ENCODE data around the gene NCAN. TPM values are rescaled to one million over a fixed set of nuclear protein-coding genes. Genes with fewer than 3 reads are reported as not detected.
A peak's percentile ranks its signal among the peaks of the same experiment; 100 is the strongest.

The NCAN gene
- total RNA-seq, 1 donor from 2014 or later: not detected

DNA sequence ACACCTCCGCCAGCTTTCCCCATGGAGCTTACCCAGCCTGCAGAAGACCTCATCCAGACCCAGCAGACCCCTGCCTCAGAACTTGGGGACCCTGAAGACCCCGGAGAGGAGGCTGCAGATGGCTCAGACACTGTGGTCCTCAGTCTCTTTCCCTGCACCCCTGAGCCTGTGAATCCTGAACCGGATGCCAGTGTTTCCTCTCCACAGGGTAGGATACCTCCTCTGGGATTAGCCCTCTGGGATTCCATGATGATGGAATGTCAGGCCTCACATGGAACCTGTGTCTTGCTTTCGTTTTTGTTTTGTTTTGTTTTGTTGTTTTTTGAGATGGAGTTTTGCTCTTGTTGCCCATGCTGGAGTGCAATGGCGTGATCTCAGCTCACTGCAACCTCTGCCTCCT is 17.8 kb upstream of the NCAN start:
- Histone ChIP-seq H3K27me3 (ENCODE audit: control insufficient read depth in 3 of 3, insufficient read depth in 3 of 3, low read length in 3 of 3) (no peaks in the 10 kb centered on the region), H3K36me3 (ENCODE audit: control insufficient read depth in 3 of 3, insufficient read depth in 3 of 3, low read length in 3 of 3) (peaks cover 17 to 25% (median 22%) of the 10 kb centered on the region in 3 donors), H3K4me3 (ENCODE audit: low read length in 3 of 3) (peak overlapping the region; percentile 87 to 93 (median 90)), H3K9me3 (ENCODE audit: control insufficient read depth in 3 of 3, low read length in 3 of 3) (no peaks in the 10 kb centered on the region), H3K9ac (ENCODE audit: low read depth in 1 of 3, low read length in 3 of 3) (peak overlapping the region; percentile 33 to 91 (median 89)), H3K27ac (ENCODE audit: low read depth, low read length) (no peak overlapping the region), H3K4me1 (ENCODE audit: control insufficient read depth in 3 of 3, insufficient read depth in 3 of 3, low read length in 3 of 3) (peaks cover 35 to 37% (median 37%) of the 10 kb centered on the region in 3 donors)

GRCh38 chr19:19201697-19202630 is 9.8 kb upstream of the NCAN start:
- H3K27me3 ChIP-seq (ENCODE audit: control insufficient read depth in 3 of 3, insufficient read depth in 3 of 3, low read length in 3 of 3): peaks cover 7 to 14% (median 14%) of the 10 kb centered on the region in 3 donors
- H3K36me3 ChIP-seq (ENCODE audit: control insufficient read depth in 3 of 3, insufficient read depth in 3 of 3, low read length in 3 of 3): peaks cover 25 to 33% (median 26%) of the 10 kb centered on the region in 3 donors
- peak overlapping the region; percentile 73 to 86 (median 76) for H3K4me3 ChIP-seq (ENCODE audit: low read length in 3 of 3)
- no peak overlapping the region for H3K27ac ChIP-seq (ENCODE audit: low read depth, low read length)
- H3K9ac ChIP-seq (ENCODE audit: low read depth in 1 of 3, low read length in 3 of 3): peak overlapping the region in 2 of 3 donors; percentile 82 to 90
- H3K4me1 ChIP-seq (ENCODE audit: control insufficient read depth in 3 of 3, insufficient read depth in 3 of 3, low read length in 3 of 3): peaks cover 11% of the 10 kb centered on the region in 3 donors
- no peaks in the 10 kb centered on the region for H3K9me3 ChIP-seq (ENCODE audit: control insufficient read depth in 3 of 3, low read length in 3 of 3)

GRCh38 chr19:19202707-19203011 is 9.1 kb upstream of the NCAN start:
- Histone ChIP-seq H3K27ac (ENCODE audit: low read depth, low read length) (peak overlapping the region; percentile 74), H3K9me3 (ENCODE audit: control insufficient read depth in 3 of 3, low read length in 3 of 3) (no peaks in the 10 kb centered on the region), H3K4me3 (ENCODE audit: low read length in 3 of 3) (peak overlapping the region; percentile 73 to 86 (median 76)), H3K4me1 (ENCODE audit: control insufficient read depth in 3 of 3, insufficient read depth in 3 of 3, low read length in 3 of 3) (peaks cover 11 to 16% (median 11%) of the 10 kb centered on the region in 3 donors), H3K9ac (ENCODE audit: low read depth in 1 of 3, low read length in 3 of 3) (peak overlapping the region; percentile 82 to 90 (median 88)), H3K27me3 (ENCODE audit: control insufficient read depth in 3 of 3, insufficient read depth in 3 of 3, low read length in 3 of 3) (peaks cover 13 to 21% (median 21%) of the 10 kb centered on the region in 3 donors), H3K36me3 (ENCODE audit: control insufficient read depth in 3 of 3, insufficient read depth in 3 of 3, low read length in 3 of 3) (peaks cover 22 to 28% (median 22%) of the 10 kb centered on the region in 3 donors)

DNA sequence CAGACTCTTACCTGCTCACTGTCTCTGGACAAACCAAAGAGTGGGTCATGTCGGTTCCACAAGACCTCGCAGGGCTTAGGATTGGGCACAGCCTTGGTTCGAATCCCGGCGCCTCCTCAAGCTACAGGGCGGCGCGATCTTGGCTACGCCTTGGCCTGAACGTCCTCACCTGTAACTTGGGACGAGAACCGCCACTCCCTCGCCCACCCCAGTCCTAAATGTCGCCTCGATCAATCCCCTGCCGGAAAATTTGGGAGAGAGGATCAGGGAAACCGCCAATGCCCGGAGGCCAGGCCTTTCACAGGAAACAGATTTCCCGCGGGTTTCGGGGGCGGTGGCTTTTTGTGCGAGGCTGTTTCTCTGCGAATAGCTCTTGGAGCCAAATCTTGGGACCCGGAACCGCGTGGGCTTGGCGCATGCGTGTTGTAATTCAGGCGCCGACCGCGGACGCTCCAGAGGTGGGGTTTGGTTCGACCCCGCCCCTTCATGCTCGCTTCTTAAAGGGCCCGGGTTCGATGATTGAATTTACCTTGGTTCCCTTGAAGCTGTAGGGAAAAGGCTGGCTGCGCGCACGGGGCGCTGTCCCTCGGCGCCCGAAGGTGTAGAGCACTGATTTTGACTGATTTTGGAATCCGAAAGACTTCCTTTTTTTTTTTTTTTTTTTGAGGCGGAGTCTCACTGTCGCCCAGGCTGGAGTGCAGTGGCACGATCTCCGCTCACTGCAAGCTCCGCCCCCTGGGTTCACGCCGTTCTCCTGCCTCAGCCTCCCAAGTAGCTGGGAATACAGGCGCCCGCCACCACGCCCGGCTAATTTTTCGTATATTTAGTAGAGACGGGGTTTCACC is 8.5 kb upstream of the NCAN start, which contains the start of gene NR2C2AP:
Gene NR2C2AP (minus strand): TSS at position 403 of the 845 bp plus-strand sequence. CDS start 354 bp downstream, at position 49.
- H3K36me3 ChIP-seq (ENCODE audit: control insufficient read depth in 3 of 3, insufficient read depth in 3 of 3, low read length in 3 of 3): peaks cover 18 to 25% (median 18%) of the 10 kb centered on the region in 3 donors
- peaks cover 13 to 25% (median 24%) of the 10 kb centered on the region in 3 donors for H3K27me3 ChIP-seq (ENCODE audit: control insufficient read depth in 3 of 3, insufficient read depth in 3 of 3, low read length in 3 of 3)
- peaks cover 11 to 16% (median 11%) of the 10 kb centered on the region in 3 donors for H3K4me1 ChIP-seq (ENCODE audit: control insufficient read depth in 3 of 3, insufficient read depth in 3 of 3, low read length in 3 of 3)
- no peaks in the 10 kb centered on the region for H3K9me3 ChIP-seq (ENCODE audit: control insufficient read depth in 3 of 3, low read length in 3 of 3)
- H3K4me3 ChIP-seq (ENCODE audit: low read length in 3 of 3): peak within 1 kb of the TSS; percentile 73 to 86 (median 76)
- peak within 1 kb of the TSS; percentile 82 to 90 (median 88) for H3K9ac ChIP-seq (ENCODE audit: low read depth in 1 of 3, low read length in 3 of 3)
- peak within 1 kb of the TSS; percentile 74 for H3K27ac ChIP-seq (ENCODE audit: low read depth, low read length)

GRCh38 chr19:19204181-19204580 is 7.6 kb upstream of the NCAN start:
- no peaks in the 10 kb centered on the region for H3K9me3 ChIP-seq (ENCODE audit: control insufficient read depth in 3 of 3, low read length in 3 of 3)
- H3K36me3 ChIP-seq (ENCODE audit: control insufficient read depth in 3 of 3, insufficient read depth in 3 of 3, low read length in 3 of 3): peaks cover 8 to 15% (median 8%) of the 10 kb centered on the region in 3 donors
- no peak overlapping the region for H3K27ac ChIP-seq (ENCODE audit: low read depth, low read length)
- peaks cover 11 to 16% (median 11%) of the 10 kb centered on the region in 3 donors for H3K4me1 ChIP-seq (ENCODE audit: control insufficient read depth in 3 of 3, insufficient read depth in 3 of 3, low read length in 3 of 3)
- no peak overlapping the region for H3K4me3 ChIP-seq (ENCODE audit: low read length in 3 of 3)
- H3K27me3 ChIP-seq (ENCODE audit: control insufficient read depth in 3 of 3, insufficient read depth in 3 of 3, low read length in 3 of 3): peaks cover 15 to 27% (median 25%) of the 10 kb centered on the region in 3 donors
- no peak overlapping the region for H3K9ac ChIP-seq (ENCODE audit: low read depth in 1 of 3, low read length in 3 of 3)

- peak overlapping the region in 1 of 3 donors; percentile 10 for H3K9ac ChIP-seq (ENCODE audit: low read depth in 1 of 3, low read length in 3 of 3)
- no peak overlapping the region for H3K27ac ChIP-seq (ENCODE audit: low read depth, low read length)
- H3K4me3 ChIP-seq (ENCODE audit: low read length in 3 of 3): no peak overlapping the region
- peaks cover 3 to 10% (median 5%) of the 10 kb centered on the region in 3 donors for H3K36me3 ChIP-seq (ENCODE audit: control insufficient read depth in 3 of 3, insufficient read depth in 3 of 3, low read length in 3 of 3)
- H3K27me3 ChIP-seq (ENCODE audit: control insufficient read depth in 3 of 3, insufficient read depth in 3 of 3, low read length in 3 of 3): peaks cover 21 to 36% (median 29%) of the 10 kb centered on the region in 3 donors
- no peaks in the 10 kb centered on the region for H3K9me3 ChIP-seq (ENCODE audit: control insufficient read depth in 3 of 3, low read length in 3 of 3)
- H3K4me1 ChIP-seq (ENCODE audit: control insufficient read depth in 3 of 3, insufficient read depth in 3 of 3, low read length in 3 of 3): peaks cover 11 to 16% (median 11%) of the 10 kb centered on the region in 3 donors
Measured at GRCh38 chr19:19205416-19206410, 6.0 kb upstream of the NCAN start.

DNA sequence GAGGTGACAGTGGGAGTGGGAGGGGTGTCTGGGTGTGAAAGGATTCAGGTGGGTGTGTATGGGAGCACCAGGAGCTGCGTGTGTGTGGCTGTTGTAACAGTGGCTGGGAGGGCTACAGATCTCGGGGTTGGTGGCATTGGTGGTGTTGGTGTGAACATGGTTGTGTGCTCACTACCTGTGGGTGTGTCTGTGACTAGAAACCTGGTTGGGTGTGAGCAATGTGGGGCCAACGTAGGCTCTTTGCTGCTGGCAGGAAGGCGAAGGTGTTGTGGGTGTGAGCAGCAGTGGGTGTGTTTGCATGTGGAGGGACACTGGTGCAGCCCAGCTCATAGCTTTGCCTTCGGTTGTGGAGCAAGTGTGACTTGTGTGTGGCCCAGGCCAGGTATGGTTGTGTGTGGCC is 4.8 kb upstream of the NCAN start:
- Histone ChIP-seq H3K9me3 (ENCODE audit: control insufficient read depth in 3 of 3, low read length in 3 of 3) (no peaks in the 10 kb centered on the region), H3K27ac (ENCODE audit: low read depth, low read length) (no peak overlapping the region), H3K27me3 (ENCODE audit: control insufficient read depth in 3 of 3, insufficient read depth in 3 of 3, low read length in 3 of 3) (peaks cover 33 to 45% (median 38%) of the 10 kb centered on the region in 3 donors), H3K4me3 (ENCODE audit: low read length in 3 of 3) (no peak overlapping the region), H3K36me3 (ENCODE audit: control insufficient read depth in 3 of 3, insufficient read depth in 3 of 3, low read length in 3 of 3) (peaks cover 0 to 6% (median 0%) of the 10 kb centered on the region in 3 donors), H3K9ac (ENCODE audit: low read depth in 1 of 3, low read length in 3 of 3) (no peak overlapping the region), H3K4me1 (ENCODE audit: control insufficient read depth in 3 of 3, insufficient read depth in 3 of 3, low read length in 3 of 3) (peaks cover 11 to 16% (median 11%) of the 10 kb centered on the region in 3 donors)

- Histone ChIP-seq H3K4me3 (ENCODE audit: low read length in 3 of 3) (no peak overlapping the region), H3K27ac (ENCODE audit: low read depth, low read length) (no peak overlapping the region), H3K9ac (ENCODE audit: low read depth in 1 of 3, low read length in 3 of 3) (no peak overlapping the region), H3K9me3 (ENCODE audit: control insufficient read depth in 3 of 3, low read length in 3 of 3) (no peaks in the 10 kb centered on the region), H3K36me3 (ENCODE audit: control insufficient read depth in 3 of 3, insufficient read depth in 3 of 3, low read length in 3 of 3) (no peaks in the 10 kb centered on the region), H3K27me3 (ENCODE audit: control insufficient read depth in 3 of 3, insufficient read depth in 3 of 3, low read length in 3 of 3) (peaks cover 42 to 54% (median 46%) of the 10 kb centered on the region in 3 donors), H3K4me1 (ENCODE audit: control insufficient read depth in 3 of 3, insufficient read depth in 3 of 3, low read length in 3 of 3) (peaks cover 2 to 6% (median 3%) of the 10 kb centered on the region in 3 donors)
Measured at GRCh38 chr19:19207637-19208572, 3.9 kb upstream of the NCAN start.

Measured in skeletal muscle tissue (tissue), 4 donors.